HepG2 (cell line): ENCODE measurements around the gene TCOF1. TPM values are rescaled to one million over a fixed set of nuclear protein-coding genes. Genes with fewer than 3 reads are reported as not detected.

Source experiments
- ATAC-seq: fragments of 200-7000 bp; cut with Tn5 transposase; 3 replicates; pipeline ENCODE4 v1.9.1; 2020; ENCODE audit warnings: mild to moderate bottlenecking, moderate library complexity
- BruUV-seq: library from RNA; stranded (reverse); fragments of 400-500 nt; replicated peaks from 2 replicates; lab custom pipeline; 2021; lab: Mats Ljungman, UMichigan
- CTCF ChIA-PET: fragments of 300-600 bp; formaldehyde crosslinking; extraction: SDS; loops from one replicate; lab custom pipeline; 2021; ENCODE audit warnings: low total read pairs, inconsistent platforms, low intra/inter-chr PET ratio; lab: Yijun Ruan, JAX
- POLR2A ChIA-PET: fragments of 350-600 bp; sonication (Branson Sonifier 250); formaldehyde crosslinking; loops from one replicate; lab custom pipeline; 2020; ENCODE audit warnings: antibody characterized with exemption, inconsistent platforms; lab: Yijun Ruan, JAX
- DNase-seq: peaks from one replicate; pipeline ENCODE4 v3.0.0-alpha.2; 2015; ENCODE audit warnings: low spot score
- FAIRE-seq: peaks from 3 replicates; lab custom pipeline; 2011; peaks lifted over from hg19 to GRCh38; lab: Jason Lieb, UNC
- H2AFZ ChIP-seq: one replicate; pipeline ENCODE4 v1.6.1; 2011; ENCODE audit warnings: low read length, inconsistent platforms
- H3K27ac ChIP-seq: fragments of 300-600 bp; 3 replicates; pipeline ENCODE4 v1.8.0; 2011; ENCODE audit warnings: mixed run types, mild to moderate bottlenecking, mixed read lengths, low read length, inconsistent platforms; ENCODE audit not compliant: insufficient read depth; ENCODE audit errors: extremely low read length
- H3K27me3 ChIP-seq, 2 experiments: fragments of 200-600 bp in 1 of 2; 2 replicates in 1 of 2; 3 replicates in 1 of 2; pipeline versions ENCODE4 v1.6.0 to v1.8.0; 2011; ENCODE audit warnings: low read length in 2 of 2, mild to moderate bottlenecking in 2 of 2, moderate library complexity in 2 of 2, inconsistent platforms in 1 of 2; ENCODE audit not compliant: insufficient read depth in 2 of 2, control insufficient read depth in 1 of 2
- H3K36me3 ChIP-seq, 2 experiments: fragments of 200-600 bp in 1 of 2; replicated peaks in 1 of 2; 2 replicates in 1 of 2; 3 replicates in 1 of 2; pipeline versions ENCODE4 v1.5.1 to v1.8.0; 2011; ENCODE audit warnings: low read length in 2 of 2, inconsistent platforms in 1 of 2; ENCODE audit not compliant: insufficient read depth in 2 of 2, control insufficient read depth in 1 of 2
- H3K4me1 ChIP-seq: 2 replicates; pipeline ENCODE4 v1.5.1; 2012; ENCODE audit warnings: low read length, inconsistent platforms; ENCODE audit not compliant: insufficient read depth
- H3K4me2 ChIP-seq: 2 replicates; pipeline ENCODE4 v1.6.0; 2011; ENCODE audit warnings: low read depth, low read length, inconsistent platforms
- H3K4me3 ChIP-seq, 3 experiments: fragments of 200-600 bp in 1 of 3; sonication (generic), shearing (Covaris generic) in 1 of 3; replicated peaks in 1 of 3; 2 replicates each; pipeline ENCODE4 v1.5.1; 2011 to 2016; ENCODE audit warnings: low read length in 3 of 3, inconsistent platforms in 2 of 3, low read depth in 2 of 3, mild to moderate bottlenecking in 2 of 3, control low read depth in 1 of 3, mixed read lengths in 1 of 3; ENCODE audit not compliant: insufficient read depth in 1 of 3
- H3K79me2 ChIP-seq: one replicate; pipeline ENCODE4 v1.6.1; 2011; ENCODE audit warnings: low read length, inconsistent platforms; ENCODE audit not compliant: insufficient read depth
- H3K9ac ChIP-seq: 2 replicates; pipeline ENCODE4 v1.6.0; 2011; ENCODE audit warnings: mild to moderate bottlenecking, low read depth, low read length, inconsistent platforms; ENCODE audit not compliant: insufficient read depth
- H3K9me3 ChIP-seq: 2 replicates; pipeline ENCODE4 v1.5.1; 2012; ENCODE audit warnings: mild to moderate bottlenecking, low read length
- H4K20me1 ChIP-seq: 2 replicates; pipeline ENCODE4 v1.6.0; 2011; ENCODE audit warnings: inconsistent platforms, mild to moderate bottlenecking, low read length, moderate library complexity; ENCODE audit not compliant: insufficient read depth
- ATM ChIP-seq: fragments of 450-650 bp; IDR thresholded peaks from 2 replicates; pipeline ENCODE4 v1.7.1; 2017; ENCODE audit warnings: mild to moderate bottlenecking, borderline replicate concordance
- CBFB ChIP-seq: sonication (generic); formaldehyde crosslinking; IDR thresholded peaks from 2 replicates; pipeline ENCODE4 v1.4.0; 2020; ENCODE audit warnings: missing genetic modification reagents
- DMAP1 ChIP-seq: IDR thresholded peaks from 2 replicates; pipeline ENCODE4 v1.6.1; 2016
- HDAC2 ChIP-seq: sonication (generic); formaldehyde crosslinking; IDR thresholded peaks from 2 replicates; pipeline ENCODE4 v1.4.0; 2020; ENCODE audit warnings: missing genetic modification reagents
- IKZF1 ChIP-seq: fragments of 450-650 bp; IDR thresholded peaks from 2 replicates; pipeline ENCODE4 v1.7.1; 2016
- MYC ChIP-seq: sonication (generic); formaldehyde crosslinking; IDR thresholded peaks from 2 replicates; pipeline ENCODE4 v1.9.0; 2021; ENCODE audit warnings: missing genetic modification reagents, borderline replicate concordance
- NONO ChIP-seq, 2 experiments: fragments of 450-650 bp in 1 of 2; sonication (generic) in 1 of 2; formaldehyde crosslinking in 1 of 2; IDR thresholded peaks in 1 of 2; conservative IDR thresholded peaks in 1 of 2; 2 replicates each; pipeline versions ENCODE4 v1.6.1 to v1.8.0; 2017 to 2022; ENCODE audit warnings: mild to moderate bottlenecking in 1 of 2, missing genetic modification reagents in 1 of 2, moderate library complexity in 1 of 2
- ZNF207 ChIP-seq: fragments of 450-650 bp; IDR thresholded peaks from 2 replicates; pipeline ENCODE4 v1.6.1; 2016; ENCODE audit warnings: antibody characterized with exemption, borderline replicate concordance
- ZNF3 ChIP-seq: IDR thresholded peaks from 2 replicates; pipeline ENCODE4 v1.7.0; 2017; ENCODE audit warnings: inconsistent platforms
- ZNF318 ChIP-seq: sonication (generic); formaldehyde crosslinking; IDR thresholded peaks from 2 replicates; pipeline ENCODE4 v1.4.0; 2020; ENCODE audit warnings: mild to moderate bottlenecking, missing genetic modification reagents
- ZNF629 ChIP-seq: sonication (generic); formaldehyde crosslinking; conservative IDR thresholded peaks from 2 replicates; pipeline ENCODE4 v1.5.0; 2020; ENCODE audit warnings: missing genetic modification reagents
- WGBS: methylation state at CpG from one replicate; pipeline ENCODE4 v1.1.6; 2017; ENCODE audit warnings: low lambda C conversion rate; 5-methylcytosine and 5-hydroxymethylcytosine counted together
- in situ Hi-C: cut with HindIII; loops from 2 replicates; pipeline ENCODE4 v1.10.0; 2017; ENCODE audit warnings: low pct_unique_long_range_greater_than_20kb; ENCODE audit not compliant: extremely low pct_ligation_motif_present
- intact Hi-C: fragments of 100-400 bp; cut with micrococcal nuclease; formaldehyde crosslinking; loops from one replicate; pipeline ENCODE4 v1.10.0; 2022; ENCODE audit not compliant: unreplicated experiment
- polyA plus RNA-seq, 8 experiments: library from polyadenylated mRNA; depleted of rRNA in 3 of 8; stranded (reverse) in 7 of 8; unstranded in 1 of 8; fragments of >200 nt; fragmentation: Illumina TruSeq in 4 of 8; extraction: Trizol in 4 of 8; gene quantifications; 2 replicates each; pipeline versions ENCODE4 v1.2.1 to v1.2.3, GENCODE V29; 2011 to 2016; ENCODE audit warnings: low read depth in 4 of 8, missing spikeins in 1 of 8, mixed read lengths in 1 of 8; ENCODE audit not compliant: insufficient read depth in 1 of 8
- total RNA-seq, 5 experiments: library from RNA; depleted of rRNA; stranded (reverse); fragments of >200 nt; fragmentation: Illumina TruSeq; extraction: Trizol; gene quantifications; 2 replicates each; pipeline ENCODE4 v1.2.3, GENCODE V29; 2016; ENCODE audit warnings: low read depth in 1 of 5
- TF ChIP-seq, protein P1 (sequence below): sonication (generic); formaldehyde crosslinking; IDR thresholded peaks from 2 replicates; pipeline ENCODE4 v1.5.0; 2020; ENCODE audit warnings: mild to moderate bottlenecking, missing genetic modification reagents, borderline replicate concordance

Gene TCOF1
- total and polyA plus RNA-seq, 2 of the 13 experiments (the other 11 are each of a cell fraction or from before 2014, with no cell fraction given) = 10.1 to 41.6 TPM

DNA sequence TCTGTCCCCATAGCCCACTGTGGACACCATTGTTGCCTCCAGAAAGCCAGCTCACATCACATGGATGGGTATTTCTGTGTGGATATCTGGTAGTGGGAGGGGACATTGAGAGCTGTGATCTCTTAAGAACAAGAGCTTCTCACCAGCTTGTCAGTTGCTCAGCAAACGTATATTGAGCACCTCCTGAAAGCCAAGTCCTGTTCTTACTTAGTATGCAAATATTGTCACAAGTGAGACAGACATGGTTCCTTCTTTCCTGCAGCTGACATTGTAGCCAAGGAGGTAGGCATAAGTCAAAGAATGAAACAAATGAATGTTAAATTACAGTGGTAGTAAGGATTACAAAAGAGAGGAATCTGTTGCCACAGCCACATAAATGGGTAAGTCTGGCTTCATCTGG, 3.8 kb downstream of the TCOF1 start (continued):
- no peak for TF ChIP-seq ZNF318 (CRISPR knock-in tag)
- no peak for TF ChIP-seq DMAP1 (CRISPR knock-in tag)
- TF ChIP-seq MYC (CRISPR knock-in tag) = no peak
- TF ChIP-seq ZNF207 = no peak
- TF ChIP-seq CBFB (CRISPR knock-in tag) = no peak

GRCh38 chr5:150363185-150363584, 5.7 kb downstream of the TCOF1 start:
- POLR2A ChIA-PET = no interaction called here
- Histone ChIP-seq H3K4me3 (no peak overlapping the region), H3K27ac (peak overlapping the region; percentile 31), H3K79me2 (peaks cover 23% of the 10 kb centered on the region), H3K27me3 (no peaks in the 10 kb centered on the region), H3K4me1 (peaks cover 54% of the 10 kb centered on the region), H3K9me3 (no peaks in the 10 kb centered on the region), H2AFZ (no peak overlapping the region), H3K4me2 (peak overlapping the region; percentile 11; the same call in 1 of the 2 replicates), H3K9ac (no peak overlapping the region), H4K20me1 (no peaks in the 10 kb centered on the region; the same call in 1 of the 2 replicates), H3K36me3 (peaks cover 32 to 68% of the 10 kb centered on the region in 2 experiments)
- peak; percentile 67 for ATAC-seq
- CTCF ChIA-PET = no interaction called here
- no TSS peak for BruUV-seq
- DNase-seq = peak; percentile 20
- WGBS = 43% methylated on average over 1 of the region's 2 CpGs
- in situ Hi-C loops = no loop called here
- peak; percentile 63 for FAIRE-seq
- intact Hi-C loops = no loop called here
- TF ChIP-seq HDAC2 (CRISPR knock-in tag) (0 out of 2 replicates have a peak, but pooled peaks have one; percentile 16), ZNF3 (CRISPR knock-in tag) (no peak), ZNF629 (CRISPR knock-in tag) (peak; percentile 72; the same call in 1 of the 2 replicates), NONO (IDR thresholded peaks at IDR 0.05) (no peak), NONO (CRISPR knock-in tag; conservative IDR thresholded peaks at IDR 0.05) (0 out of 2 replicates have a peak, but pooled peaks have one; percentile 22), ATM (no peak), IKZF1 (no peak)
- TF ChIP-seq, protein P1, sequence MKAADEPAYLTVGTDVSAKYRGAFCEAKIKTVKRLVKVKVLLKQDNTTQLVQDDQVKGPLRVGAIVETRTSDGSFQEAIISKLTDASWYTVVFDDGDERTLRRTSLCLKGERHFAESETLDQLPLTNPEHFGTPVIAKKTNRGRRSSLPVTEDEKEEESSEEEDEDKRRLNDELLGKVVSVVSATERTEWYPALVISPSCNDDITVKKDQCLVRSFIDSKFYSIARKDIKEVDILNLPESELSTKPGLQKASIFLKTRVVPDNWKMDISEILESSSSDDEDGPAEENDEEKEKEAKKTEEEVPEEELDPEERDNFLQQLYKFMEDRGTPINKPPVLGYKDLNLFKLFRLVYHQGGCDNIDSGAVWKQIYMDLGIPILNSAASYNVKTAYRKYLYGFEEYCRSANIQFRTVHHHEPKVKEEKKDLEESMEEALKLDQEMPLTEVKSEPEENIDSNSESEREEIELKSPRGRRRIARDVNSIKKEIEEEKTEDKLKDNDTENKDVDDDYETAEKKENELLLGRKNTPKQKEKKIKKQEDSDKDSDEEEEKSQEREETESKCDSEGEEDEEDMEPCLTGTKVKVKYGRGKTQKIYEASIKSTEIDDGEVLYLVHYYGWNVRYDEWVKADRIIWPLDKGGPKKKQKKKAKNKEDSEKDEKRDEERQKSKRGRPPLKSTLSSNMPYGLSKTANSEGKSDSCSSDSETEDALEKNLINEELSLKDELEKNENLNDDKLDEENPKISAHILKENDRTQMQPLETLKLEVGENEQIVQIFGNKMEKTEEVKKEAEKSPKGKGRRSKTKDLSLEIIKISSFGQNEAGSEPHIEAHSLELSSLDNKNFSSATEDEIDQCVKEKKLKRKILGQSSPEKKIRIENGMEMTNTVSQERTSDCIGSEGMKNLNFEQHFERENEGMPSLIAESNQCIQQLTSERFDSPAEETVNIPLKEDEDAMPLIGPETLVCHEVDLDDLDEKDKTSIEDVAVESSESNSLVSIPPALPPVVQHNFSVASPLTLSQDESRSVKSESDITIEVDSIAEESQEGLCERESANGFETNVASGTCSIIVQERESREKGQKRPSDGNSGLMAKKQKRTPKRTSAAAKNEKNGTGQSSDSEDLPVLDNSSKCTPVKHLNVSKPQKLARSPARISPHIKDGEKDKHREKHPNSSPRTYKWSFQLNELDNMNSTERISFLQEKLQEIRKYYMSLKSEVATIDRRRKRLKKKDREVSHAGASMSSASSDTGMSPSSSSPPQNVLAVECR (CRISPR knock-in tag) = no peak
